HEK293 (cell line): ENCODE data around the gene ZC2HC1C.

Source experiments
- CTCF ChIA-PET: fragments of 350-600 bp; formaldehyde crosslinking; extraction: SDS; loops from one replicate; lab custom pipeline; 2021; ENCODE audit warnings: antibody characterized with exemption; lab: Yijun Ruan, JAX
- POLR2A ChIA-PET: fragments of 300-600 bp; formaldehyde crosslinking; extraction: SDS; loops from one replicate; lab custom pipeline; 2020; ENCODE audit warnings: antibody characterized with exemption, inconsistent platforms; lab: Yijun Ruan, JAX
- H3K27ac ChIP-seq: fragments of 200-500 bp; sonication (Bioruptor generic); 2 replicates; pipeline ENCODE4 v1.5.1; 2014; ENCODE audit warnings: low read depth, low read length, control low read depth, inconsistent platforms; ENCODE audit errors: extremely low read depth
- H3K36me3 ChIP-seq, 2 experiments: fragments of 200-500 bp in 1 of 2; sonication (Bioruptor generic) in 1 of 2; 1 replicate in 1 of 2; 2 replicates in 1 of 2; pipeline ENCODE4 v1.5.1; 2014 to 2017; ENCODE audit warnings: inconsistent platforms in 2 of 2, low read length in 2 of 2; ENCODE audit not compliant: control insufficient read depth in 2 of 2, insufficient read depth in 1 of 2
- H3K4me1 ChIP-seq: fragments of 200-500 bp; sonication (Bioruptor generic); 2 replicates; pipeline ENCODE4 v1.5.1; 2014; ENCODE audit warnings: mild to moderate bottlenecking, low read length, inconsistent platforms; ENCODE audit not compliant: control insufficient read depth, insufficient read depth
- H3K4me3 ChIP-seq: 2 replicates; pipeline ENCODE4 v1.5.1; 2011; ENCODE audit warnings: low read depth, mild to moderate bottlenecking, control low read depth, low read length, moderate library complexity
- H3K9me3 ChIP-seq: fragments of 200-500 bp; sonication (Bioruptor generic); 2 replicates; pipeline ENCODE4 v1.5.1; 2014; ENCODE audit warnings: low read depth, low read length, inconsistent platforms; ENCODE audit not compliant: control insufficient read depth, insufficient read depth
- PRDM1 ChIP-seq: fragments of 450-650 bp; formaldehyde crosslinking; IDR thresholded peaks from 2 replicates; pipeline ENCODE4; 2016; ENCODE audit warnings: missing biosample characterization, missing genetic modification characterization
- SCRT1 ChIP-seq: fragments of 450-650 bp; formaldehyde crosslinking; IDR thresholded peaks from 2 replicates; pipeline ENCODE4 v1.5.1; 2016; ENCODE audit warnings: missing biosample characterization, missing genetic modification characterization, borderline replicate concordance
- ZEB2 ChIP-seq: fragments of 450-650 bp; formaldehyde crosslinking; IDR thresholded peaks from 2 replicates; pipeline ENCODE4 v1.5.1; 2016; ENCODE audit warnings: missing biosample characterization, missing genetic modification characterization
- ZFP3 ChIP-seq: fragments of 450-650 bp; formaldehyde crosslinking; IDR thresholded peaks from 2 replicates; pipeline ENCODE4 v1.5.1; 2016; ENCODE audit warnings: low read depth, missing biosample characterization, missing genetic modification characterization
- ZNF140 ChIP-seq: fragments of 450-650 bp; formaldehyde crosslinking; IDR thresholded peaks from 2 replicates; pipeline ENCODE4 v1.5.1; 2016; ENCODE audit warnings: missing biosample characterization, missing genetic modification characterization
- ZNF155 ChIP-seq: fragments of 450-650 bp; formaldehyde crosslinking; IDR thresholded peaks from 2 replicates; pipeline ENCODE4 v1.5.1; 2016; ENCODE audit warnings: missing biosample characterization, missing genetic modification characterization
- ZNF174 ChIP-seq: fragments of 450-650 bp; formaldehyde crosslinking; IDR thresholded peaks from 2 replicates; pipeline ENCODE4 v1.5.0; 2017; ENCODE audit warnings: missing biosample characterization, mild to moderate bottlenecking, missing genetic modification characterization
- ZNF214 ChIP-seq: fragments of 450-650 bp; formaldehyde crosslinking; IDR thresholded peaks from 2 replicates; pipeline ENCODE4 v1.5.1; 2017; ENCODE audit warnings: missing biosample characterization, mild to moderate bottlenecking, missing genetic modification characterization, borderline replicate concordance
- ZNF37A ChIP-seq: fragments of 450-650 bp; IDR thresholded peaks from 2 replicates; pipeline ENCODE4 v1.5.1; 2018; ENCODE audit warnings: missing biosample characterization, missing genetic modification characterization
- ZNF394 ChIP-seq: fragments of 450-650 bp; formaldehyde crosslinking; IDR thresholded peaks from 2 replicates; pipeline ENCODE4 v1.5.1; 2016; ENCODE audit warnings: missing biosample characterization, missing genetic modification characterization, mild to moderate bottlenecking, moderate library complexity, borderline replicate concordance
- ZNF624 ChIP-seq: fragments of 450-650 bp; formaldehyde crosslinking; IDR thresholded peaks from 2 replicates; pipeline ENCODE4 v1.5.1; 2017; ENCODE audit warnings: missing biosample characterization, missing genetic modification characterization
- ZNF626 ChIP-seq: fragments of 450-650 bp; sonication (Bioruptor Pico); formaldehyde crosslinking; IDR thresholded peaks from 2 replicates; pipeline ENCODE4 v1.5.1; 2018; ENCODE audit warnings: missing biosample characterization, missing genetic modification characterization, inconsistent platforms
- ZNF776 ChIP-seq: fragments of 450-650 bp; formaldehyde crosslinking; IDR thresholded peaks from 2 replicates; pipeline ENCODE4 v1.5.0; 2017; ENCODE audit warnings: missing biosample characterization, missing genetic modification characterization, borderline replicate concordance
- ZNF785 ChIP-seq: fragments of 450-650 bp; formaldehyde crosslinking; IDR thresholded peaks from 2 replicates; pipeline ENCODE4 v1.5.1; 2016; ENCODE audit warnings: missing biosample characterization, missing genetic modification characterization
- ZNF843 ChIP-seq: fragments of 450-650 bp; formaldehyde crosslinking; IDR thresholded peaks from 2 replicates; pipeline ENCODE4 v1.5.1; 2016; ENCODE audit warnings: missing biosample characterization, missing genetic modification characterization
- TF ChIP-seq, protein P1 (sequence below): fragments of 450-650 bp; formaldehyde crosslinking; IDR thresholded peaks from 2 replicates; pipeline ENCODE4 v1.5.1; 2017; ENCODE audit warnings: missing biosample characterization, mild to moderate bottlenecking, missing genetic modification characterization, moderate library complexity
- TF ChIP-seq, protein P2 (sequence below): fragments of 450-650 bp; formaldehyde crosslinking; IDR thresholded peaks from 2 replicates; pipeline ENCODE4 v1.5.1; 2016; ENCODE audit warnings: missing biosample characterization, missing genetic modification characterization
- TF ChIP-seq, protein P3 (sequence below): fragments of 450-650 bp; formaldehyde crosslinking; IDR thresholded peaks from 2 replicates; pipeline ENCODE4 v1.5.1; 2016; ENCODE audit warnings: missing biosample characterization, missing genetic modification characterization
- TF ChIP-seq, protein P4 (sequence below): fragments of 450-650 bp; formaldehyde crosslinking; IDR thresholded peaks from 2 replicates; pipeline ENCODE4 v1.5.1; 2016; ENCODE audit warnings: missing biosample characterization, missing genetic modification characterization

The ZC2HC1C gene

GRCh38 chr14:75081660-75082229 lies 12.3 kb downstream of the ZC2HC1C start:
- no peak overlapping the region for H3K4me3 ChIP-seq
- CTCF ChIA-PET, result interaction anchor here (0.6 to 0.7 kb wide), 2 partner anchors 19 to 221 kb away, joined by 3 read pairs; no protein-coding TSS in a partner anchor
- no peaks in the 10 kb centered on the region for H3K4me1 ChIP-seq
- TF ChIP-seq, protein P1, sequence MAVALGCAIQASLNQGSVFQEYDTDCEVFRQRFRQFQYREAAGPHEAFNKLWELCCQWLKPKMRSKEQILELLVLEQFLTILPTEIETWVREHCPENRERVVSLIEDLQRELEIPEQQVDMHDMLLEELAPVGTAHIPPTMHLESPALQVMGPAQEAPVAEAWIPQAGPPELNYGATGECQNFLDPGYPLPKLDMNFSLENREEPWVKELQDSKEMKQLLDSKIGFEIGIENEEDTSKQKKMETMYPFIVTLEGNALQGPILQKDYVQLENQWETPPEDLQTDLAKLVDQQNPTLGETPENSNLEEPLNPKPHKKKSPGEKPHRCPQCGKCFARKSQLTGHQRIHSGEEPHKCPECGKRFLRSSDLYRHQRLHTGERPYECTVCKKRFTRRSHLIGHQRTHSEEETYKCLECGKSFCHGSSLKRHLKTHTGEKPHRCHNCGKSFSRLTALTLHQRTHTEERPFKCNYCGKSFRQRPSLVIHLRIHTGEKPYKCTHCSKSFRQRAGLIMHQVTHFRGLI, result no peak
- no peak for TF ChIP-seq ZFP3 (tag by site-specific recombination)
- TF ChIP-seq ZNF626, result no peak
- no peak for TF ChIP-seq ZNF37A (tag by site-specific recombination)
- TF ChIP-seq ZNF624, result no peak
- TF ChIP-seq ZNF174 (tag by site-specific recombination), result no peak
- TF ChIP-seq, protein P2, sequence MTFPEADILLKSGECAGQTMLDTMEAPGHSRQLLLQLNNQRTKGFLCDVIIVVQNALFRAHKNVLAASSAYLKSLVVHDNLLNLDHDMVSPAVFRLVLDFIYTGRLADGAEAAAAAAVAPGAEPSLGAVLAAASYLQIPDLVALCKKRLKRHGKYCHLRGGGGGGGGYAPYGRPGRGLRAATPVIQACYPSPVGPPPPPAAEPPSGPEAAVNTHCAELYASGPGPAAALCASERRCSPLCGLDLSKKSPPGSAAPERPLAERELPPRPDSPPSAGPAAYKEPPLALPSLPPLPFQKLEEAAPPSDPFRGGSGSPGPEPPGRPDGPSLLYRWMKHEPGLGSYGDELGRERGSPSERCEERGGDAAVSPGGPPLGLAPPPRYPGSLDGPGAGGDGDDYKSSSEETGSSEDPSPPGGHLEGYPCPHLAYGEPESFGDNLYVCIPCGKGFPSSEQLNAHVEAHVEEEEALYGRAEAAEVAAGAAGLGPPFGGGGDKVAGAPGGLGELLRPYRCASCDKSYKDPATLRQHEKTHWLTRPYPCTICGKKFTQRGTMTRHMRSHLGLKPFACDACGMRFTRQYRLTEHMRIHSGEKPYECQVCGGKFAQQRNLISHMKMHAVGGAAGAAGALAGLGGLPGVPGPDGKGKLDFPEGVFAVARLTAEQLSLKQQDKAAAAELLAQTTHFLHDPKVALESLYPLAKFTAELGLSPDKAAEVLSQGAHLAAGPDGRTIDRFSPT, result no peak
- no peak for TF ChIP-seq ZNF394
- TF ChIP-seq ZNF785, result no peak
- TF ChIP-seq, protein P3, sequence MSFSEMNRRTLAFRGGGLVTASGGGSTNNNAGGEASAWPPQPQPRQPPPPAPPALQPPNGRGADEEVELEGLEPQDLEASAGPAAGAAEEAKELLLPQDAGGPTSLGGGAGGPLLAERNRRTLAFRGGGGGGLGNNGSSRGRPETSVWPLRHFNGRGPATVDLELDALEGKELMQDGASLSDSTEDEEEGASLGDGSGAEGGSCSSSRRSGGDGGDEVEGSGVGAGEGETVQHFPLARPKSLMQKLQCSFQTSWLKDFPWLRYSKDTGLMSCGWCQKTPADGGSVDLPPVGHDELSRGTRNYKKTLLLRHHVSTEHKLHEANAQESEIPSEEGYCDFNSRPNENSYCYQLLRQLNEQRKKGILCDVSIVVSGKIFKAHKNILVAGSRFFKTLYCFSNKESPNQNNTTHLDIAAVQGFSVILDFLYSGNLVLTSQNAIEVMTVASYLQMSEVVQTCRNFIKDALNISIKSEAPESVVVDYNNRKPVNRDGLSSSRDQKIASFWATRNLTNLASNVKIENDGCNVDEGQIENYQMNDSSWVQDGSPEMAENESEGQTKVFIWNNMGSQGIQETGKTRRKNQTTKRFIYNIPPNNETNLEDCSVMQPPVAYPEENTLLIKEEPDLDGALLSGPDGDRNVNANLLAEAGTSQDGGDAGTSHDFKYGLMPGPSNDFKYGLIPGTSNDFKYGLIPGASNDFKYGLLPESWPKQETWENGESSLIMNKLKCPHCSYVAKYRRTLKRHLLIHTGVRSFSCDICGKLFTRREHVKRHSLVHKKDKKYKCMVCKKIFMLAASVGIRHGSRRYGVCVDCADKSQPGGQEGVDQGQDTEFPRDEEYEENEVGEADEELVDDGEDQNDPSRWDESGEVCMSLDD, result no peak
- no peak overlapping the region for H3K27ac ChIP-seq
- H3K36me3 ChIP-seq, result peaks cover 20 to 55% of the 10 kb centered on the region in 2 experiments
- H3K9me3 ChIP-seq, result no peaks in the 10 kb centered on the region
- POLR2A ChIA-PET, result no interaction called here

DNA sequence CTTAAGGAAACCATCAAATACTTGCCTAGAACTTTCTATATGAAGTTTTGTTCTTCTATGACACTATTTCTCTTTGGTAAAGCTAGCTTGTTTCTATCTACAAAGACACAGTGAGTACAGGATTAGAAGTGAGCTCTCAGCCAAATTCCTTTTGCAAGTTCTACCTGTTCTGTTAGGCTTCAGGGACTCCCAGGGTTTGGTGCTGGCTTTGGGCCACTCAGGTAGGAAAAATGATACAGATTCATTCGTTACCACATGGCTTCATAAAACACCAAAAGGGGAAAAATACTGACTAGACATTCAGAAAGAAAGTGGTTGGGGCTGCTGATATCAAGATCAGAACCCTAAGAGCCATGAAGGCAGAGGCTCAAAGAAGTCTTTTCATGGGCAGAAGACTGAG lies 13.8 kb downstream of the ZC2HC1C start:
- H3K9me3 ChIP-seq, result no peaks in the 10 kb centered on the region
- TF ChIP-seq SCRT1 (tag by site-specific recombination) (no peak), ZNF776 (tag by site-specific recombination) (no peak), ZNF214 (tag by site-specific recombination) (no peak), ZNF140 (tag by site-specific recombination) (no peak), ZNF155 (tag by site-specific recombination) (no peak), ZEB2 (tag by site-specific recombination) (no peak), PRDM1 (tag by site-specific recombination) (no peak), ZNF843 (tag by site-specific recombination) (no peak)
- TF ChIP-seq, protein P4, sequence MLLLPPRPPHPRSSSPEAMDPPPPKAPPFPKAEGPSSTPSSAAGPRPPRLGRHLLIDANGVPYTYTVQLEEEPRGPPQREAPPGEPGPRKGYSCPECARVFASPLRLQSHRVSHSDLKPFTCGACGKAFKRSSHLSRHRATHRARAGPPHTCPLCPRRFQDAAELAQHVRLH (tag by site-specific recombination), result no peak
- H3K36me3 ChIP-seq, result peaks cover 33 to 71% of the 10 kb centered on the region in 2 experiments
- H3K4me1 ChIP-seq, result no peaks in the 10 kb centered on the region
- no peak overlapping the region for H3K27ac ChIP-seq
- ChIA-PET POLR2A (no interaction called here), CTCF (interaction anchor here (0.7 kb wide), 1 partner anchor 137 kb away, joined by 3 read pairs; no protein-coding TSS in a partner anchor)
- H3K4me3 ChIP-seq, result no peak overlapping the region
